HG03575 (cell line): ENCODE results near the gene AMBP.

Experiments
- ATAC-seq: cut with Tn5 transposase; IDR thresholded peaks from one replicate; pipeline ENCODE4 v1.9.1; 2021; ENCODE audit not compliant: unreplicated experiment, insufficient number of reproducible peaks, low FRiP score; ENCODE audit errors: extremely low read depth

AMBP gene

GRCh38 chr9:114115654-114116125 is 37.6 kb upstream of the AMBP start:
- no peak for ATAC-seq

- no peak for ATAC-seq
Measured at GRCh38 chr9:114114364-114114763, 36.3 kb upstream of the AMBP start.

- ATAC-seq: no peak
Measured at GRCh38 chr9:114112778-114113584, 34.9 kb upstream of the AMBP start.

GRCh38 chr9:114112325-114112724 is 34.2 kb upstream of the AMBP start:
- no peak for ATAC-seq

- no peak for ATAC-seq
Measured at GRCh38 chr9:114110180-114110579, 32.1 kb upstream of the AMBP start.

- ATAC-seq: no peak
Measured at GRCh38 chr9:114109124-114109523, 31.0 kb upstream of the AMBP start.

- ATAC-seq: no peak
Measured at GRCh38 chr9:114108016-114108833, 30.1 kb upstream of the AMBP start.

GRCh38 chr9:114107286-114108001 is 29.3 kb upstream of the AMBP start:
- no peak for ATAC-seq

GRCh38 chr9:114105236-114105635 is 27.1 kb upstream of the AMBP start:
- no peak for ATAC-seq

GRCh38 chr9:114102484-114102883 is 24.4 kb upstream of the AMBP start:
- no peak for ATAC-seq

GRCh38 chr9:114100536-114100935 is 22.4 kb upstream of the AMBP start:
- no peak for ATAC-seq

- ATAC-seq: no peak
Measured at GRCh38 chr9:114099669-114100270, 21.7 kb upstream of the AMBP start.

GRCh38 chr9:114098936-114099668 is 21.0 kb upstream of the AMBP start, which contains the start of gene KIF12:
Gene KIF12 (minus strand): TSS chr9:114099292. CDS start chr9:114099276, 16 bp downstream.
- ATAC-seq: no peak

- ATAC-seq: no peak
Measured at GRCh38 chr9:114098021-114098935, 20.2 kb upstream of the AMBP start.

- ATAC-seq: no peak
Measured at GRCh38 chr9:114097613-114098020, 19.5 kb upstream of the AMBP start.

- ATAC-seq: no peak
Measured at GRCh38 chr9:114096866-114097612, 18.9 kb upstream of the AMBP start.

GRCh38 chr9:114096041-114096511 is 18.0 kb upstream of the AMBP start:
- ATAC-seq: no peak
